H9 (cell line): ENCODE data around the gene PLA2G4D. TPM values are rescaled to one million over a fixed set of nuclear protein-coding genes. Genes with fewer than 3 reads are reported as not detected.

Source experiments
- DNase-seq: peaks from one replicate; pipeline ENCODE4 v3.0.0-alpha.2; 2017
- H2AFZ ChIP-seq: one replicate; pipeline ENCODE4 v1.6.1; 2013; ENCODE audit warnings: mild to moderate bottlenecking, low read length, control low read depth, moderate library complexity
- H2AK5ac ChIP-seq: 2 replicates; pipeline ENCODE4 v1.6.1; 2013; ENCODE audit warnings: low read length, control low read depth, mixed read lengths; ENCODE audit not compliant: insufficient read length
- H2BK120ac ChIP-seq: one replicate; pipeline ENCODE4 v1.6.1; 2013; ENCODE audit warnings: low read depth, mild to moderate bottlenecking, low read length, control low read depth, inconsistent platforms; ENCODE audit not compliant: poor library complexity, severe bottlenecking
- H2BK12ac ChIP-seq: 2 replicates; pipeline ENCODE4 v1.6.1; 2013; ENCODE audit warnings: low read length, control low read depth, mixed read lengths, low read depth; ENCODE audit not compliant: insufficient read length
- H2BK15ac ChIP-seq: 2 replicates; pipeline ENCODE4 v1.6.1; 2013; ENCODE audit warnings: low read depth, low read length, control low read depth
- H2BK20ac ChIP-seq: one replicate; pipeline ENCODE4 v1.6.1; 2013; ENCODE audit warnings: low read depth, mild to moderate bottlenecking, low read length, control low read depth, inconsistent platforms; ENCODE audit not compliant: poor library complexity, severe bottlenecking
- H2BK5ac ChIP-seq: 2 replicates; pipeline ENCODE4 v1.6.1; 2013; ENCODE audit warnings: low read length, control low read depth, mixed read lengths; ENCODE audit not compliant: insufficient read length
- H3K14ac ChIP-seq: 2 replicates; pipeline ENCODE4 v1.6.1; 2013; ENCODE audit warnings: low read length, control low read depth; ENCODE audit not compliant: insufficient read depth
- H3K18ac ChIP-seq: 2 replicates; pipeline ENCODE4 v1.6.1; 2013; ENCODE audit warnings: low read depth, mild to moderate bottlenecking, mixed read lengths, low read length, control low read depth; ENCODE audit not compliant: insufficient read length
- H3K23ac ChIP-seq: 2 replicates; pipeline ENCODE4 v1.6.1; 2013; ENCODE audit warnings: low read length, control low read depth, mixed read lengths, low read depth; ENCODE audit not compliant: insufficient read length
- H3K23me2 ChIP-seq: 2 replicates; pipeline ENCODE4 v1.6.1; 2013; ENCODE audit warnings: low read depth, mild to moderate bottlenecking, mixed read lengths, low read length, control low read depth; ENCODE audit not compliant: insufficient read length, poor library complexity, severe bottlenecking
- H3K27ac ChIP-seq: 2 replicates; pipeline ENCODE4 v1.5.1; 2013; ENCODE audit warnings: low read length, control low read depth, mixed read lengths, low read depth; ENCODE audit not compliant: insufficient read length
- H3K27me3 ChIP-seq: 2 replicates; pipeline ENCODE4 v1.6.1; 2013; ENCODE audit warnings: low read length, control low read depth, inconsistent platforms; ENCODE audit not compliant: insufficient read depth
- H3K4ac ChIP-seq: 2 replicates; pipeline ENCODE4 v1.6.1; 2013; ENCODE audit warnings: low read depth, mild to moderate bottlenecking, control low read depth, inconsistent platforms, low read length, moderate library complexity
- H3K4me1 ChIP-seq: 2 replicates; pipeline ENCODE4 v1.6.1; 2013; ENCODE audit warnings: low read length, control low read depth, inconsistent platforms; ENCODE audit not compliant: insufficient read depth
- H3K4me2 ChIP-seq: 2 replicates; pipeline ENCODE4 v1.6.1; 2013; ENCODE audit warnings: low read length, control low read depth, mixed read lengths; ENCODE audit not compliant: insufficient read length, insufficient read depth
- H3K56ac ChIP-seq: 2 replicates; pipeline ENCODE4 v1.6.1; 2013; ENCODE audit warnings: low read depth, mild to moderate bottlenecking, mixed read lengths, low read length, control low read depth; ENCODE audit not compliant: insufficient read length
- H3K79me1 ChIP-seq: 2 replicates; pipeline ENCODE4 v1.6.1; 2013; ENCODE audit warnings: low read depth, mild to moderate bottlenecking, moderate library complexity, low read length, control low read depth, inconsistent platforms; ENCODE audit not compliant: insufficient read depth, poor library complexity, severe bottlenecking
- H3K79me2 ChIP-seq: 2 replicates; pipeline ENCODE4 v1.6.1; 2013; ENCODE audit warnings: low read length, control low read depth, inconsistent platforms; ENCODE audit not compliant: insufficient read depth
- H3K9ac ChIP-seq: 2 replicates; pipeline ENCODE4 v1.6.1; 2013; ENCODE audit warnings: low read length, control low read depth, mixed read lengths; ENCODE audit not compliant: insufficient read length; ENCODE audit errors: extremely low read depth
- H3K9me3 ChIP-seq: one replicate; pipeline ENCODE4 v1.6.1; 2013; ENCODE audit warnings: low read depth, low read length, inconsistent platforms; ENCODE audit not compliant: control insufficient read depth
- H3T11ph ChIP-seq: one replicate; pipeline ENCODE4 v1.6.1; 2013; ENCODE audit warnings: mild to moderate bottlenecking, low read length, control low read depth, inconsistent platforms
- H4K20me1 ChIP-seq: one replicate; pipeline ENCODE4 v1.6.1; 2013; ENCODE audit not compliant: control insufficient read depth, insufficient read length, insufficient read depth
- H4K5ac ChIP-seq: 2 replicates; pipeline ENCODE4 v1.6.1; 2013; ENCODE audit warnings: low read depth, mild to moderate bottlenecking, mixed read lengths, low read length, control low read depth; ENCODE audit not compliant: insufficient read length
- H4K8ac ChIP-seq: replicated peaks from 2 replicates; pipeline ENCODE4 v1.6.1; 2013; ENCODE audit warnings: low read length, control low read depth, mixed read lengths, low read depth; ENCODE audit not compliant: insufficient read length
- H4K91ac ChIP-seq: 2 replicates; pipeline ENCODE4 v1.6.1; 2013; ENCODE audit warnings: low read depth, mild to moderate bottlenecking, moderate library complexity, mixed read lengths, low read length, control low read depth; ENCODE audit not compliant: insufficient read length
- H3K27ac Mint-ChIP-seq, 3 experiments: 2 replicates in 2 of 3; 3 replicates in 1 of 3; pipeline ENCODE4 v1.8.0; 2020 to 2021; ENCODE audit warnings: mixed read lengths in 3 of 3, mild to moderate bottlenecking in 1 of 3, moderate library complexity in 1 of 3
- H3K27me3 Mint-ChIP-seq: 2 replicates; pipeline ENCODE4 v1.8.0; 2021; ENCODE audit warnings: low read depth, mild to moderate bottlenecking, moderate library complexity, mixed read lengths
- H3K36me3 Mint-ChIP-seq, 3 experiments: 2 replicates in 2 of 3; 3 replicates in 1 of 3; pipeline ENCODE4 v1.8.0; 2020 to 2021; ENCODE audit warnings: low read depth in 3 of 3, mixed read lengths in 3 of 3; ENCODE audit not compliant: insufficient read depth in 1 of 3
- H3K4me1 Mint-ChIP-seq, 2 experiments: 2 replicates each; pipeline ENCODE4 v1.8.0; 2020; ENCODE audit warnings: mixed read lengths in 2 of 2
- H3K4me3 Mint-ChIP-seq, 2 experiments: 2 replicates in 1 of 2; 3 replicates in 1 of 2; pipeline ENCODE4 v1.8.0; 2020 to 2021; ENCODE audit warnings: mild to moderate bottlenecking in 2 of 2, mixed read lengths in 2 of 2, moderate library complexity in 1 of 2
- H3K9me3 Mint-ChIP-seq, 2 experiments: 2 replicates in 1 of 2; 3 replicates in 1 of 2; pipeline ENCODE4 v1.8.0; 2020; ENCODE audit warnings: mild to moderate bottlenecking in 2 of 2, mixed read lengths in 2 of 2, moderate library complexity in 1 of 2
- WGBS: extraction: QIAGEN DNeasy Blood & Tissue Kit; methylation state at CpG from one replicate; pipeline ENCODE4 v1.1.7; 2013; ENCODE audit warnings: missing lambda C conversion rate, low lambda C conversion rate, mixed read lengths; ENCODE audit not compliant: insufficient read length; ENCODE audit errors: extremely low coverage; 5-methylcytosine and 5-hydroxymethylcytosine counted together
- total RNA-seq: library from RNA; stranded (reverse); gene quantifications from 2 replicates; pipeline ENCODE4 v1.2.1, GENCODE V29; 2021
- TF ChIP-seq, protein P1 (sequence below): fragments of 200-600 bp; sonication (generic); conservative IDR thresholded peaks from 3 replicates; pipeline ENCODE4 v1.8.0; 2021; ENCODE audit warnings: antibody characterized with exemption, mild to moderate bottlenecking

The PLA2G4D gene
- total RNA-seq, 1 experiment from 2014 or later = 0.33 TPM

- Histone ChIP-seq H3K27me3 (no peaks in the 10 kb centered on the region), H3K27ac (no peak overlapping the region), H4K8ac (no peak overlapping the region), H2BK20ac (no peak overlapping the region), H3K14ac (no peak overlapping the region), H3K9ac (no peak overlapping the region), H3K56ac (no peak overlapping the region), H4K91ac (no peak overlapping the region), H3K4me2 (no peak overlapping the region), H3K18ac (no peak overlapping the region), H3K9me3 (no peaks in the 10 kb centered on the region), H3T11ph (no peak overlapping the region), H4K20me1 (no peaks in the 10 kb centered on the region), H3K23ac (no peak overlapping the region), H2BK5ac (no peak overlapping the region), H3K4ac (no peak overlapping the region), H3K4me1 (no peaks in the 10 kb centered on the region), H2BK15ac (no peak overlapping the region), H2BK12ac (no peak overlapping the region), H3K23me2 (no peaks in the 10 kb centered on the region), H3K79me1 (no peaks in the 10 kb centered on the region), H2AFZ (no peak overlapping the region), H2AK5ac (no peak overlapping the region), H2BK120ac (no peak overlapping the region), H3K79me2 (no peaks in the 10 kb centered on the region), H4K5ac (no peak overlapping the region)
- no peak overlapping the region for H3K27ac Mint-ChIP-seq
- no peaks in the 10 kb centered on the region for H3K9me3 Mint-ChIP-seq
- peaks cover 14 to 15% of the 10 kb centered on the region in 2 experiments for H3K4me1 Mint-ChIP-seq
- DNase-seq = no peak
- H3K27me3 Mint-ChIP-seq = no peaks in the 10 kb centered on the region; the same call in 1 of the 2 replicates
- no CpG with 5 or more reads among the region's 8 CpGs for WGBS
- no peak overlapping the region for H3K4me3 Mint-ChIP-seq
- no peaks in the 10 kb centered on the region for H3K36me3 Mint-ChIP-seq
- TF ChIP-seq, protein P1, sequence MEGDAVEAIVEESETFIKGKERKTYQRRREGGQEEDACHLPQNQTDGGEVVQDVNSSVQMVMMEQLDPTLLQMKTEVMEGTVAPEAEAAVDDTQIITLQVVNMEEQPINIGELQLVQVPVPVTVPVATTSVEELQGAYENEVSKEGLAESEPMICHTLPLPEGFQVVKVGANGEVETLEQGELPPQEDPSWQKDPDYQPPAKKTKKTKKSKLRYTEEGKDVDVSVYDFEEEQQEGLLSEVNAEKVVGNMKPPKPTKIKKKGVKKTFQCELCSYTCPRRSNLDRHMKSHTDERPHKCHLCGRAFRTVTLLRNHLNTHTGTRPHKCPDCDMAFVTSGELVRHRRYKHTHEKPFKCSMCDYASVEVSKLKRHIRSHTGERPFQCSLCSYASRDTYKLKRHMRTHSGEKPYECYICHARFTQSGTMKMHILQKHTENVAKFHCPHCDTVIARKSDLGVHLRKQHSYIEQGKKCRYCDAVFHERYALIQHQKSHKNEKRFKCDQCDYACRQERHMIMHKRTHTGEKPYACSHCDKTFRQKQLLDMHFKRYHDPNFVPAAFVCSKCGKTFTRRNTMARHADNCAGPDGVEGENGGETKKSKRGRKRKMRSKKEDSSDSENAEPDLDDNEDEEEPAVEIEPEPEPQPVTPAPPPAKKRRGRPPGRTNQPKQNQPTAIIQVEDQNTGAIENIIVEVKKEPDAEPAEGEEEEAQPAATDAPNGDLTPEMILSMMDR = no peak
Observed at GRCh38 chr15:42045211-42045615, 49.1 kb downstream of the PLA2G4D start.
